ENCODE data around the gene ATG9B.
A peak's percentile ranks its signal among the peaks of the same experiment; 100 is the strongest.

Gene ATG9B

GRCh38 chr7:150982351-150982750 is 41.9 kb downstream of the ATG9B start:
- TF ChIP-seq CTCF (IDR thresholded peaks at IDR 0.05; ENCODE audit: poor library complexity, severe bottlenecking), result no peak
- DNase-seq (ENCODE audit: low spot score) (no peak), ATAC-seq (ENCODE audit: low read depth) (no peak)
- H3K27ac ChIP-seq (ENCODE audit: poor library complexity, severe bottlenecking), result no peak overlapping the region
- peaks cover 56% of the 10 kb centered on the region for H3K27me3 ChIP-seq (ENCODE audit: insufficient read depth, poor library complexity, severe bottlenecking)
- no peaks in the 10 kb centered on the region for H3K4me1 ChIP-seq (ENCODE audit: insufficient read depth, poor library complexity, severe bottlenecking)
- no peaks in the 10 kb centered on the region for H3K9me3 ChIP-seq (ENCODE audit: severe bottlenecking)
- no peak overlapping the region for H3K4me3 ChIP-seq (ENCODE audit: severe bottlenecking)
- no peaks in the 10 kb centered on the region for H3K36me3 ChIP-seq (ENCODE audit: low read depth)

GRCh38 chr7:150981644-150982043 is 42.6 kb downstream of the ATG9B start:
- Histone ChIP-seq H3K9me3 (ENCODE audit: severe bottlenecking) (no peaks in the 10 kb centered on the region), H3K27ac (ENCODE audit: poor library complexity, severe bottlenecking) (no peak overlapping the region), H3K36me3 (ENCODE audit: low read depth) (no peaks in the 10 kb centered on the region), H3K27me3 (ENCODE audit: insufficient read depth, poor library complexity, severe bottlenecking) (peaks cover 63% of the 10 kb centered on the region), H3K4me3 (ENCODE audit: severe bottlenecking) (no peak overlapping the region), H3K4me1 (ENCODE audit: insufficient read depth, poor library complexity, severe bottlenecking) (no peaks in the 10 kb centered on the region)
- ATAC-seq (ENCODE audit: low read depth) (no peak), DNase-seq (ENCODE audit: low spot score) (no peak)
- no peak for TF ChIP-seq CTCF (IDR thresholded peaks at IDR 0.05; ENCODE audit: poor library complexity, severe bottlenecking)

GRCh38 chr7:150980663-150981062 is 43.6 kb downstream of the ATG9B start:
- TF ChIP-seq CTCF (IDR thresholded peaks at IDR 0.05; ENCODE audit: poor library complexity, severe bottlenecking), result no peak
- H3K9me3 ChIP-seq (ENCODE audit: severe bottlenecking), result no peaks in the 10 kb centered on the region
- no peaks in the 10 kb centered on the region for H3K4me1 ChIP-seq (ENCODE audit: insufficient read depth, poor library complexity, severe bottlenecking)
- H3K36me3 ChIP-seq (ENCODE audit: low read depth), result no peaks in the 10 kb centered on the region
- no peak for ATAC-seq (ENCODE audit: low read depth)
- H3K27ac ChIP-seq (ENCODE audit: poor library complexity, severe bottlenecking), result no peak overlapping the region
- no peak overlapping the region for H3K4me3 ChIP-seq (ENCODE audit: severe bottlenecking)
- peaks cover 62% of the 10 kb centered on the region for H3K27me3 ChIP-seq (ENCODE audit: insufficient read depth, poor library complexity, severe bottlenecking)
- DNase-seq (ENCODE audit: low spot score), result no peak

GRCh38 chr7:150979713-150980390 is 44.4 kb downstream of the ATG9B start:
- no peak for DNase-seq (ENCODE audit: low spot score)
- H3K9me3 ChIP-seq (ENCODE audit: severe bottlenecking), result no peaks in the 10 kb centered on the region
- ATAC-seq (ENCODE audit: low read depth), result 0 out of 3 replicates have a peak, but pooled peaks have one; percentile 11
- H3K27ac ChIP-seq (ENCODE audit: poor library complexity, severe bottlenecking), result no peak overlapping the region
- no peak overlapping the region for H3K4me3 ChIP-seq (ENCODE audit: severe bottlenecking)
- H3K36me3 ChIP-seq (ENCODE audit: low read depth), result no peaks in the 10 kb centered on the region
- no peak for TF ChIP-seq CTCF (IDR thresholded peaks at IDR 0.05; ENCODE audit: poor library complexity, severe bottlenecking)
- peaks cover 64% of the 10 kb centered on the region for H3K27me3 ChIP-seq (ENCODE audit: insufficient read depth, poor library complexity, severe bottlenecking)
- no peaks in the 10 kb centered on the region for H3K4me1 ChIP-seq (ENCODE audit: insufficient read depth, poor library complexity, severe bottlenecking)

- DNase-seq (ENCODE audit: low spot score) (no peak), ATAC-seq (ENCODE audit: low read depth) (no peak)
- no peak for TF ChIP-seq CTCF (IDR thresholded peaks at IDR 0.05; ENCODE audit: poor library complexity, severe bottlenecking)
- Histone ChIP-seq H3K27me3 (ENCODE audit: insufficient read depth, poor library complexity, severe bottlenecking) (peaks cover 62% of the 10 kb centered on the region), H3K27ac (ENCODE audit: poor library complexity, severe bottlenecking) (no peak within 1 kb of the TSS), H3K4me3 (ENCODE audit: severe bottlenecking) (peak within 1 kb of the TSS; percentile 25), H3K9me3 (ENCODE audit: severe bottlenecking) (no peaks in the 10 kb centered on the region), H3K4me1 (ENCODE audit: insufficient read depth, poor library complexity, severe bottlenecking) (no peaks in the 10 kb centered on the region), H3K36me3 (ENCODE audit: low read depth) (no peaks in the 10 kb centered on the region)
Measured at GRCh38 chr7:150978126-150978789, 46.0 kb downstream of the ATG9B start, which contains the start of gene KCNH2. TSS of gene KCNH2 (minus strand) at chr7:150978321. CDS start at chr7:150977913, 408 bp downstream.

All from RWPE2 (cell line).